HG02973 (cell line): ENCODE measurements around the gene GTPBP1.

ENCODE experiments used
- ATAC-seq: cut with Tn5 transposase; IDR thresholded peaks from one replicate; pipeline ENCODE4 v1.9.1; 2021; ENCODE audit warnings: moderate library complexity; ENCODE audit not compliant: unreplicated experiment

The GTPBP1 gene

GRCh38 chr22:38724926-38725571 lies 19.3 kb downstream of the GTPBP1 start:
- ATAC-seq, result no peak

GRCh38 chr22:38725900-38726655 lies 20.3 kb downstream of the GTPBP1 start:
- no peak for ATAC-seq

GRCh38 chr22:38727123-38727522 lies 21.4 kb downstream of the GTPBP1 start:
- ATAC-seq, result no peak

GRCh38 chr22:38727530-38728451 lies 22.0 kb downstream of the GTPBP1 start:
- ATAC-seq, result no peak

- no peak for ATAC-seq
Observed at GRCh38 chr22:38728871-38729796, 23.4 kb downstream of the GTPBP1 start.

- no peak for ATAC-seq
Observed at GRCh38 chr22:38729946-38730345, 24.2 kb downstream of the GTPBP1 start.

- no peak for ATAC-seq
Observed at GRCh38 chr22:38730411-38730871, 24.7 kb downstream of the GTPBP1 start.

- no peak for ATAC-seq
Observed at GRCh38 chr22:38731703-38732161, 26.0 kb downstream of the GTPBP1 start.

- no peak for ATAC-seq
Observed at GRCh38 chr22:38732251-38732815, 26.6 kb downstream of the GTPBP1 start.

GRCh38 chr22:38733329-38733723 lies 27.6 kb downstream of the GTPBP1 start:
- ATAC-seq, result no peak

GRCh38 chr22:38733724-38734381 lies 28.1 kb downstream of the GTPBP1 start:
- no peak for ATAC-seq

- no peak for ATAC-seq
Observed at GRCh38 chr22:38734421-38735100, 28.8 kb downstream of the GTPBP1 start.

GRCh38 chr22:38735126-38735464 lies 29.4 kb downstream of the GTPBP1 start:
- ATAC-seq, result no peak

GRCh38 chr22:38735465-38736256 lies 29.9 kb downstream of the GTPBP1 start:
- ATAC-seq, result no peak

GRCh38 chr22:38736257-38736570 lies 30.5 kb downstream of the GTPBP1 start:
- no peak for ATAC-seq

- ATAC-seq, result no peak
Observed at GRCh38 chr22:38737302-38738060, 31.7 kb downstream of the GTPBP1 start.

GRCh38 chr22:38738475-38739070 lies 32.8 kb downstream of the GTPBP1 start:
- no peak for ATAC-seq
